H9 (cell line): ENCODE measurements around the gene TTC7B. TPM values are rescaled to one million over a fixed set of nuclear protein-coding genes. Genes with fewer than 3 reads are reported as not detected.

Experiments
- DNase-seq: peaks from one replicate; pipeline ENCODE4 v3.0.0-alpha.2; 2017
- H2AFZ ChIP-seq: one replicate; pipeline ENCODE4 v1.6.1; 2013; ENCODE audit warnings: mild to moderate bottlenecking, low read length, control low read depth, moderate library complexity
- H2AK5ac ChIP-seq: 2 replicates; pipeline ENCODE4 v1.6.1; 2013; ENCODE audit warnings: low read length, control low read depth, mixed read lengths; ENCODE audit not compliant: insufficient read length
- H2BK120ac ChIP-seq: one replicate; pipeline ENCODE4 v1.6.1; 2013; ENCODE audit warnings: low read depth, mild to moderate bottlenecking, low read length, control low read depth, inconsistent platforms; ENCODE audit not compliant: poor library complexity, severe bottlenecking
- H2BK12ac ChIP-seq: 2 replicates; pipeline ENCODE4 v1.6.1; 2013; ENCODE audit warnings: low read length, control low read depth, mixed read lengths, low read depth; ENCODE audit not compliant: insufficient read length
- H2BK15ac ChIP-seq: 2 replicates; pipeline ENCODE4 v1.6.1; 2013; ENCODE audit warnings: low read depth, low read length, control low read depth
- H2BK20ac ChIP-seq: one replicate; pipeline ENCODE4 v1.6.1; 2013; ENCODE audit warnings: low read depth, mild to moderate bottlenecking, low read length, control low read depth, inconsistent platforms; ENCODE audit not compliant: poor library complexity, severe bottlenecking
- H2BK5ac ChIP-seq: 2 replicates; pipeline ENCODE4 v1.6.1; 2013; ENCODE audit warnings: low read length, control low read depth, mixed read lengths; ENCODE audit not compliant: insufficient read length
- H3K14ac ChIP-seq: 2 replicates; pipeline ENCODE4 v1.6.1; 2013; ENCODE audit warnings: low read length, control low read depth; ENCODE audit not compliant: insufficient read depth
- H3K18ac ChIP-seq: 2 replicates; pipeline ENCODE4 v1.6.1; 2013; ENCODE audit warnings: low read depth, mild to moderate bottlenecking, mixed read lengths, low read length, control low read depth; ENCODE audit not compliant: insufficient read length
- H3K23ac ChIP-seq: 2 replicates; pipeline ENCODE4 v1.6.1; 2013; ENCODE audit warnings: low read length, control low read depth, mixed read lengths, low read depth; ENCODE audit not compliant: insufficient read length
- H3K23me2 ChIP-seq: 2 replicates; pipeline ENCODE4 v1.6.1; 2013; ENCODE audit warnings: low read depth, mild to moderate bottlenecking, mixed read lengths, low read length, control low read depth; ENCODE audit not compliant: insufficient read length, poor library complexity, severe bottlenecking
- H3K27ac ChIP-seq: 2 replicates; pipeline ENCODE4 v1.5.1; 2013; ENCODE audit warnings: low read length, control low read depth, mixed read lengths, low read depth; ENCODE audit not compliant: insufficient read length
- H3K27me3 ChIP-seq: 2 replicates; pipeline ENCODE4 v1.6.1; 2013; ENCODE audit warnings: low read length, control low read depth, inconsistent platforms; ENCODE audit not compliant: insufficient read depth
- H3K4ac ChIP-seq: 2 replicates; pipeline ENCODE4 v1.6.1; 2013; ENCODE audit warnings: low read depth, mild to moderate bottlenecking, control low read depth, inconsistent platforms, low read length, moderate library complexity
- H3K4me1 ChIP-seq: 2 replicates; pipeline ENCODE4 v1.6.1; 2013; ENCODE audit warnings: low read length, control low read depth, inconsistent platforms; ENCODE audit not compliant: insufficient read depth
- H3K4me2 ChIP-seq: 2 replicates; pipeline ENCODE4 v1.6.1; 2013; ENCODE audit warnings: low read length, control low read depth, mixed read lengths; ENCODE audit not compliant: insufficient read length, insufficient read depth
- H3K56ac ChIP-seq: 2 replicates; pipeline ENCODE4 v1.6.1; 2013; ENCODE audit warnings: low read depth, mild to moderate bottlenecking, mixed read lengths, low read length, control low read depth; ENCODE audit not compliant: insufficient read length
- H3K79me1 ChIP-seq: 2 replicates; pipeline ENCODE4 v1.6.1; 2013; ENCODE audit warnings: low read depth, mild to moderate bottlenecking, moderate library complexity, low read length, control low read depth, inconsistent platforms; ENCODE audit not compliant: insufficient read depth, poor library complexity, severe bottlenecking
- H3K79me2 ChIP-seq: 2 replicates; pipeline ENCODE4 v1.6.1; 2013; ENCODE audit warnings: low read length, control low read depth, inconsistent platforms; ENCODE audit not compliant: insufficient read depth
- H3K9ac ChIP-seq: 2 replicates; pipeline ENCODE4 v1.6.1; 2013; ENCODE audit warnings: low read length, control low read depth, mixed read lengths; ENCODE audit not compliant: insufficient read length; ENCODE audit errors: extremely low read depth
- H3K9me3 ChIP-seq: one replicate; pipeline ENCODE4 v1.6.1; 2013; ENCODE audit warnings: low read depth, low read length, inconsistent platforms; ENCODE audit not compliant: control insufficient read depth
- H3T11ph ChIP-seq: one replicate; pipeline ENCODE4 v1.6.1; 2013; ENCODE audit warnings: mild to moderate bottlenecking, low read length, control low read depth, inconsistent platforms
- H4K20me1 ChIP-seq: one replicate; pipeline ENCODE4 v1.6.1; 2013; ENCODE audit not compliant: control insufficient read depth, insufficient read length, insufficient read depth
- H4K5ac ChIP-seq: 2 replicates; pipeline ENCODE4 v1.6.1; 2013; ENCODE audit warnings: low read depth, mild to moderate bottlenecking, mixed read lengths, low read length, control low read depth; ENCODE audit not compliant: insufficient read length
- H4K8ac ChIP-seq: replicated peaks from 2 replicates; pipeline ENCODE4 v1.6.1; 2013; ENCODE audit warnings: low read length, control low read depth, mixed read lengths, low read depth; ENCODE audit not compliant: insufficient read length
- H4K91ac ChIP-seq: 2 replicates; pipeline ENCODE4 v1.6.1; 2013; ENCODE audit warnings: low read depth, mild to moderate bottlenecking, moderate library complexity, mixed read lengths, low read length, control low read depth; ENCODE audit not compliant: insufficient read length
- H3K27ac Mint-ChIP-seq, 3 experiments: 2 replicates in 2 of 3; 3 replicates in 1 of 3; pipeline ENCODE4 v1.8.0; 2020 to 2021; ENCODE audit warnings: mixed read lengths in 3 of 3, mild to moderate bottlenecking in 1 of 3, moderate library complexity in 1 of 3
- H3K27me3 Mint-ChIP-seq: 2 replicates; pipeline ENCODE4 v1.8.0; 2021; ENCODE audit warnings: low read depth, mild to moderate bottlenecking, moderate library complexity, mixed read lengths
- H3K36me3 Mint-ChIP-seq, 3 experiments: 2 replicates in 2 of 3; 3 replicates in 1 of 3; pipeline ENCODE4 v1.8.0; 2020 to 2021; ENCODE audit warnings: low read depth in 3 of 3, mixed read lengths in 3 of 3; ENCODE audit not compliant: insufficient read depth in 1 of 3
- H3K4me1 Mint-ChIP-seq, 2 experiments: 2 replicates each; pipeline ENCODE4 v1.8.0; 2020; ENCODE audit warnings: mixed read lengths in 2 of 2
- H3K4me3 Mint-ChIP-seq, 2 experiments: 2 replicates in 1 of 2; 3 replicates in 1 of 2; pipeline ENCODE4 v1.8.0; 2020 to 2021; ENCODE audit warnings: mild to moderate bottlenecking in 2 of 2, mixed read lengths in 2 of 2, moderate library complexity in 1 of 2
- H3K9me3 Mint-ChIP-seq, 2 experiments: 2 replicates in 1 of 2; 3 replicates in 1 of 2; pipeline ENCODE4 v1.8.0; 2020; ENCODE audit warnings: mild to moderate bottlenecking in 2 of 2, mixed read lengths in 2 of 2, moderate library complexity in 1 of 2
- CTCF ChIP-seq: fragments of 200-600 bp; sonication (generic); conservative IDR thresholded peaks from 3 replicates; pipeline ENCODE4 v1.8.0; 2021; ENCODE audit warnings: antibody characterized with exemption, mild to moderate bottlenecking
- WGBS: extraction: QIAGEN DNeasy Blood & Tissue Kit; methylation state at CpG from one replicate; pipeline ENCODE4 v1.1.7; 2013; ENCODE audit warnings: missing lambda C conversion rate, low lambda C conversion rate, mixed read lengths; ENCODE audit not compliant: insufficient read length; ENCODE audit errors: extremely low coverage; 5-methylcytosine and 5-hydroxymethylcytosine counted together
- total RNA-seq: library from RNA; stranded (reverse); gene quantifications from 2 replicates; pipeline ENCODE4 v1.2.1, GENCODE V29; 2021

The TTC7B gene
- total RNA-seq, 1 experiment from 2014 or later: 33.7 TPM

DNA sequence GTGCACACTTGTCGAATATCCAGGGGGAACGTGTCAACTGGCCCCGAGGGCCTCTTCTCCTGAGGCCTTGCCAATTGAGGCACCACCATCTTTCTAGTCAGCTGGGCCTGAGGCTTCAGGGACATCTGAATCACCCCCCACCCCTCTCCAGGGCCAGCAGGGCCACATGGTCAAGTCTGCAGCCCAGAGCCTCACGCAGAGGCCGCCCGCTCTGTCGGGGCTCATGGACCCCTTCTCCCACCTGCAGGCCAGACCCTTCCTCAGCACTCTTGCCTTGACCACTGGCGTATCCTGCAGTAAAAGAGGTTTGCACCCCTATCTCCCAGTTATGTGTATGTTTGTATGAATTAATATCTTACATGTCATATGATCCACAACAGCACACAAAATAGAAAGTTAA, 237.1 kb downstream of the TTC7B start:
- H3K4me3 Mint-ChIP-seq: no peak overlapping the region
- no peak overlapping the region for H2BK15ac ChIP-seq

More for the DNA sequence above, 237.1 kb downstream of the TTC7B start:
- Histone ChIP-seq H3K18ac (no peak overlapping the region), H2BK20ac (no peak overlapping the region), H3K4me1 (peaks cover 9% of the 10 kb centered on the region; the same call in 1 of the 2 replicates), H3K4ac (no peak overlapping the region), H3K79me2 (no peaks in the 10 kb centered on the region), H3K23ac (no peak overlapping the region), H3K27ac (no peak overlapping the region), H2BK5ac (no peak overlapping the region), H2AK5ac (no peak overlapping the region), H3K4me2 (no peak overlapping the region), H3K9ac (no peak overlapping the region), H4K8ac (no peak overlapping the region), H3K56ac (no peak overlapping the region), H3K14ac (no peak overlapping the region; the same call in 1 of the 2 replicates), H3K23me2 (no peaks in the 10 kb centered on the region), H3K9me3 (no peaks in the 10 kb centered on the region), H4K91ac (no peak overlapping the region), H4K5ac (no peak overlapping the region), H3T11ph (no peak overlapping the region), H4K20me1 (peaks cover 6% of the 10 kb centered on the region), H3K79me1 (no peaks in the 10 kb centered on the region), H2BK12ac (no peak overlapping the region), H3K27me3 (no peaks in the 10 kb centered on the region), H2AFZ (no peak overlapping the region), H2BK120ac (no peak overlapping the region)
- Mint-ChIP-seq H3K27ac (peak overlapping the region in 1 of 3 experiments; percentile 73; a peak in 3 of 7 replicates), H3K36me3 (no peaks in the 10 kb centered on the region; a peak in 1 of 7 replicates), H3K27me3 (no peaks in the 10 kb centered on the region), H3K4me1 (peaks cover 30 to 32% of the 10 kb centered on the region in 2 experiments), H3K9me3 (no peaks in the 10 kb centered on the region)
- DNase-seq: no peak
- TF ChIP-seq CTCF: no peak
- WGBS: no CpG with 5 or more reads among the region's 8 CpGs
